HG02798 (cell line): ENCODE results near the gene TMEM107.
"Not testable (repeated sequence)": the region's sequence is repeated elsewhere in the genome, so short reads cannot be mapped to it uniquely, and the experiment has no call there.

Experiments
- ATAC-seq: cut with Tn5 transposase; IDR thresholded peaks from one replicate; pipeline ENCODE4 v1.9.1; 2021; ENCODE audit warnings: mild to moderate bottlenecking; ENCODE audit not compliant: unreplicated experiment, poor library complexity

Gene TMEM107

GRCh38 chr17:8176197-8176940, at the start of gene TMEM107:
Gene TMEM107 (minus strand): TSS chr17:8176380. CDS start chr17:8176286, 94 bp downstream.
- ATAC-seq = peak; percentile 32

GRCh38 chr17:8224891-8225812, 49.0 kb upstream of the TMEM107 start:
- no peak for ATAC-seq

- ATAC-seq = no peak
Observed at GRCh38 chr17:8223356-8224126, 47.4 kb upstream of the TMEM107 start.

- ATAC-seq = peak; percentile 37
Observed at GRCh38 chr17:8222630-8223355, 46.6 kb upstream of the TMEM107 start.

- ATAC-seq = peak; percentile 29
Observed at GRCh38 chr17:8222380-8222629, 46.1 kb upstream of the TMEM107 start.

GRCh38 chr17:8221663-8222379, 45.6 kb upstream of the TMEM107 start:
- ATAC-seq = peak; percentile 41

GRCh38 chr17:8220783-8221662, 44.8 kb upstream of the TMEM107 start:
- ATAC-seq = peak; percentile 26

- ATAC-seq = not testable (repeated sequence)
Observed at GRCh38 chr17:8214000-8214399, 37.8 kb upstream of the TMEM107 start.

GRCh38 chr17:8212312-8213180, 36.4 kb upstream of the TMEM107 start:
- no peak for ATAC-seq

- ATAC-seq = peak; percentile 15
Observed at GRCh38 chr17:8210761-8211458, 34.7 kb upstream of the TMEM107 start.

- peak; percentile 93 for ATAC-seq
Observed at GRCh38 chr17:8209907-8210760, 34.0 kb upstream of the TMEM107 start, which contains the start of gene AURKB. Gene AURKB (minus strand): TSS chr17:8210575. CDS start chr17:8210224, 351 bp downstream.

GRCh38 chr17:8206536-8206935, 30.4 kb upstream of the TMEM107 start:
- ATAC-seq = no peak

- no peak for ATAC-seq
Observed at GRCh38 chr17:8204761-8205555, 28.8 kb upstream of the TMEM107 start.

GRCh38 chr17:8192070-8192815, 16.1 kb upstream of the TMEM107 start:
- ATAC-seq = peak; percentile 22

- ATAC-seq = no peak
Observed at GRCh38 chr17:8190506-8190905, 14.3 kb upstream of the TMEM107 start.
